ENCODE data around the gene ZNF618.

DNA sequence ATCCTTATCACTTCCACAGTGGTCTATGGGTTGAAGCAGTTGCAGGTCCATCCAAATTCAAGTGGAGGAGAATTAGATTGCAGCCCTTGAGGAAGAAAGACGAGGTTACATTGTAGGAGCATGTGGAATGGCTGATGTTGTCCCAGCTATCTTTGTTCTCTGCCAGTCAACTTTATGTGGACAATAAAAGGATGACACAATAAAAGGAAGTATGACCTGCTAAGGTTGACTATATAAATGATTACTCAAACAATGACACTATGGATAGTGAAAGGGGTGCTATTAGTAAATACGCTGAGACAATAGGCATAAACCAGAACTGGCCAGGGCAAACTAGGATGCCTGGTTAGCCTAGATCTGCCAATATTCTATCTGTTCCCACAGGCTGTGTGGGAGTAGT is 12.8 kb upstream of the ZNF618 start:
- TF ChIP-seq POLR2AphosphoS5 (IDR thresholded peaks at IDR 0.05; ENCODE audit: low read depth, low read length) = no peak
- TF ChIP-seq POLR2A (IDR thresholded peaks at IDR 0.05; ENCODE audit: low read depth, low read length) = no peak

Measured in GM12892 (cell line).